Measurements from ENCODE around the gene IL24. TPM values are rescaled to one million over a fixed set of nuclear protein-coding genes. Genes with fewer than 3 reads are reported as not detected.

The IL24 gene
- total RNA-seq, 2 experiments from 2014 or later: 10.0 to 10.7 TPM

- ChIA-PET CTCF (interaction anchor here (0.9 to 2.7 kb wide), 7 partner anchors 8 to 63 kb away, joined by 3 to 18 read pairs (median 4); partner anchors contain the start of genes IL20 and IL24), POLR2A (interaction anchor here (0.6 kb wide), 1 partner anchor 18 kb away, joined by 3 read pairs; no protein-coding TSS in a partner anchor)
- H3K27ac Mint-ChIP-seq: no peak overlapping the region
Observed at GRCh38 chr1:206880314-206880713, 16.9 kb upstream of the IL24 start.

GRCh38 chr1:206882555-206882954 is 14.7 kb upstream of the IL24 start:
- ATAC-seq (no peak), DNase-seq (no peak)
- ChIA-PET POLR2A (no interaction called here), CTCF (interaction anchor here (0.7 to 2.9 kb wide), 4 partner anchors 15 to 152 kb away, joined by 3 to 13 read pairs (median 6); partner anchors contain the start of genes IL20 and IL24)
- H3K27me3 Mint-ChIP-seq: peaks cover 4% of the 10 kb centered on the region
- H3K27ac Mint-ChIP-seq: no peak overlapping the region
- peaks cover 11% of the 10 kb centered on the region for H3K36me3 Mint-ChIP-seq (ENCODE audit: low read depth)
- H3K4me3 Mint-ChIP-seq: no peak overlapping the region
- intact Hi-C loops (cut with DNase I, micrococcal nuclease): no loop called here
- H3K9me3 Mint-ChIP-seq (ENCODE audit: low read depth): peaks cover 15% of the 10 kb centered on the region
- peaks cover 10% of the 10 kb centered on the region for H3K4me1 Mint-ChIP-seq

More at GRCh38 chr1:206880314-206880713, 16.9 kb upstream of the IL24 start:
- peaks cover 13% of the 10 kb centered on the region for H3K36me3 Mint-ChIP-seq (ENCODE audit: low read depth)
- peaks cover 23% of the 10 kb centered on the region for H3K9me3 Mint-ChIP-seq (ENCODE audit: low read depth)
- H3K27me3 Mint-ChIP-seq: no peaks in the 10 kb centered on the region
- intact Hi-C loops (cut with DNase I, micrococcal nuclease): no loop called here
- H3K4me1 Mint-ChIP-seq: peaks cover 10% of the 10 kb centered on the region
- H3K4me3 Mint-ChIP-seq: no peak overlapping the region
- DNase-seq (no peak), ATAC-seq (peak; percentile 85)

GRCh38 chr1:206883160-206883559 is 14.1 kb upstream of the IL24 start:
- no peak overlapping the region for H3K4me3 Mint-ChIP-seq
- peaks cover 4% of the 10 kb centered on the region for H3K27me3 Mint-ChIP-seq
- ATAC-seq (no peak), DNase-seq (no peak)
- H3K36me3 Mint-ChIP-seq (ENCODE audit: low read depth): peaks cover 8% of the 10 kb centered on the region
- ChIA-PET CTCF (interaction anchor here (0.6 to 4.7 kb wide), 18 partner anchors 8 to 153 kb away, joined by 3 to 30 read pairs (median 4); partner anchors contain the start of genes IL19, IL20 and IL24), POLR2A (interaction anchor here (0.6 kb wide), 1 partner anchor 14 kb away, joined by 3 read pairs; the partner anchor contains the start of gene IL24)
- peaks cover 11% of the 10 kb centered on the region for H3K9me3 Mint-ChIP-seq (ENCODE audit: low read depth)
- intact Hi-C loops (cut with DNase I, micrococcal nuclease): no loop called here
- peaks cover 11% of the 10 kb centered on the region for H3K4me1 Mint-ChIP-seq
- H3K27ac Mint-ChIP-seq: no peak overlapping the region

- peaks cover 6% of the 10 kb centered on the region for H3K9me3 Mint-ChIP-seq (ENCODE audit: low read depth)
- intact Hi-C loops (cut with DNase I, micrococcal nuclease): no loop called here
- peaks cover 15% of the 10 kb centered on the region for H3K4me1 Mint-ChIP-seq
- CTCF ChIA-PET: interaction anchor here (0.6 to 4.7 kb wide), 22 partner anchors 8 to 164 kb away, joined by 3 to 30 read pairs (median 4); partner anchors contain the start of genes IL19, IL20 and IL24
- DNase-seq (no peak), ATAC-seq (no peak)
- peaks cover 4% of the 10 kb centered on the region for H3K27me3 Mint-ChIP-seq
- no peak overlapping the region for H3K27ac Mint-ChIP-seq
- POLR2A ChIA-PET: interaction anchor here (0.6 kb wide), 1 partner anchor 13 kb away, joined by 3 read pairs; the partner anchor contains the start of gene IL24
- peaks cover 4% of the 10 kb centered on the region for H3K36me3 Mint-ChIP-seq (ENCODE audit: low read depth)
- no peak overlapping the region for H3K4me3 Mint-ChIP-seq
Observed at GRCh38 chr1:206883876-206884275, 13.4 kb upstream of the IL24 start.

DNA sequence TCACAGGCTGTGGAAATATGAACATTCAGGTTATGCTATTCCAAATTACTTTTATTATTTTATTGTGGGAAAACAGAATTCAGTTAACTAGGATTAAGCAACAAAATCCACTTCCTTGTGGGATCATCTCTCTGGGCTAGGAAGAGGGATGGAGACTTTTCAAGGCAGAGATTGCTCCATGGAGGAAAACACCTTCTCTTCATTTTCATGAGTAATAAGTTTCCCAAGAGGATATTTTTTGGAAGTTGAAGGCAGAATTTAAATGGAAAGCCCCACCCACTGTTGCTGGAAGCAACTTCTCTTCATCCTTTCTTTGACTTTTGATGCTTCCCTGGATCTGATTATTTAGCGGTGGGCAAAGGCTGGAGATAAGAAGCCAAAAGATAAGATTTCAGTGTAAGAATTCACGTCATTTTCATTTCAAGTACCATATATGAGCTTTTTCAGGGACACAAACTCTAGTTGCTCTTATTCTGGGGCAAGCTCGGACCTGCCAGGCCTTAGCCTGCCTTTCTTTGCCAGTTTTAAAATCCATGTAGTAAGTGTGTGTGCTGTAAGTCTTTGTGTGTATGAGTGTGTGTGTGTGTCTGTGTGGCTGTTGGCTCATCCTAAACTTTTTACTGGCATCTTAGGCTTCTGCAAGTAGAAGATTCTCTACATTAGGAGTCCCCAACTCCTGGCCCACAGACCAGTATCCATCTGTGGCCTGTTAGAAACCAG is 11.7 kb upstream of the IL24 start:
- Mint-ChIP-seq H3K9me3 (ENCODE audit: low read depth) (no peaks in the 10 kb centered on the region), H3K4me1 (peaks cover 22% of the 10 kb centered on the region), H3K4me3 (no peak overlapping the region), H3K36me3 (ENCODE audit: low read depth) (no peaks in the 10 kb centered on the region), H3K27ac (no peak overlapping the region), H3K27me3 (peaks cover 4% of the 10 kb centered on the region)
- intact Hi-C loops (cut with DNase I, micrococcal nuclease): no loop called here
- CTCF ChIA-PET: interaction anchor here (1.1 to 4.7 kb wide), 8 partner anchors 9 to 28 kb away, joined by 3 to 30 read pairs (median 6); partner anchors contain the start of gene IL20
- no peak for ATAC-seq
- POLR2A ChIA-PET: no interaction called here
- DNase-seq: no peak

DNA sequence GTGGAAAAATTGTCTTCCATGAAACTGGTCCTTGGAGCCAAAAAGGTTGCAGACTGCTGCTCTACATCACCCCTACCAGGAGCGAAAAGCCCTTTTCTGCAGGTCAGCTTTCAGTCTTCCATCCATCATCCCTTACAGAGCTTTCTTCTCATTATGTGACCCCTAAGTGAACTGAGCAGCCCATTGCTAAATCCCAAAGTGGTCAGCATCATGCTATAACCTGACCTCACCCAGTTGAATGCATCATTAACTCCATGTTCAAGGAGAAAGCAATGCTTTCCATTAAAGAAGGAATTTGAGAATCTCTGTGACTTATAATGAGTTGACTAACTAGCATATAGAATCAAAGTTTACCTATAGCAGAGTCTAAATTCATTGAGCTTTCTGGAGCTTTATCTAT is 10.4 kb upstream of the IL24 start:
- H3K36me3 Mint-ChIP-seq (ENCODE audit: low read depth): no peaks in the 10 kb centered on the region
- no peaks in the 10 kb centered on the region for H3K9me3 Mint-ChIP-seq (ENCODE audit: low read depth)
- ATAC-seq (no peak), DNase-seq (no peak)
- H3K4me1 Mint-ChIP-seq: peaks cover 34% of the 10 kb centered on the region
- ChIA-PET POLR2A (no interaction called here), CTCF (interaction anchor here (0.6 to 4.7 kb wide), 8 partner anchors 9 to 77 kb away, joined by 3 to 30 read pairs (median 4); partner anchors contain the start of gene IL20)
- peaks cover 4% of the 10 kb centered on the region for H3K27me3 Mint-ChIP-seq
- no peak overlapping the region for H3K4me3 Mint-ChIP-seq
- no peak overlapping the region for H3K27ac Mint-ChIP-seq
- intact Hi-C loops (cut with DNase I, micrococcal nuclease): no loop called here

DNA sequence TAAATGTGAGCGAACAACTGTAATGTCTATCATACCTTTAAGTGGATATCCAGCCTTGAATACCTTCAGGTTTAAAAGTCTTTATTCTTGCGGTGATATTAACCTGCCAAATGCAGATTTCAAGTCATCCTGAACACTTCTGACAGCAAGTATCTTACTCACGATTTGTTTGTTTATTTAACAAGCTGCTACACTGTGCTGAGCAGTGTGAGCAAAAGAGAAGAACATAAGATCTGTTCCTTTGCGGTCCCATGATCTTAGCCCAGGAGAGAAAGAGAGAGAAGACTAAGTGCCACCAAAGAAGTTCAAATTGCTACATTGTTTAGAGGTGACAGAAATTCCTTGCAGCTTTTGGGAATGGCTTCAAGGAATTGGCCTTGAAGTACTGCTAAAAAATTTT is 9.5 kb upstream of the IL24 start:
- POLR2A ChIA-PET: no interaction called here
- intact Hi-C loops (cut with DNase I, micrococcal nuclease): no loop called here
- H3K9me3 Mint-ChIP-seq (ENCODE audit: low read depth): no peaks in the 10 kb centered on the region

DNA sequence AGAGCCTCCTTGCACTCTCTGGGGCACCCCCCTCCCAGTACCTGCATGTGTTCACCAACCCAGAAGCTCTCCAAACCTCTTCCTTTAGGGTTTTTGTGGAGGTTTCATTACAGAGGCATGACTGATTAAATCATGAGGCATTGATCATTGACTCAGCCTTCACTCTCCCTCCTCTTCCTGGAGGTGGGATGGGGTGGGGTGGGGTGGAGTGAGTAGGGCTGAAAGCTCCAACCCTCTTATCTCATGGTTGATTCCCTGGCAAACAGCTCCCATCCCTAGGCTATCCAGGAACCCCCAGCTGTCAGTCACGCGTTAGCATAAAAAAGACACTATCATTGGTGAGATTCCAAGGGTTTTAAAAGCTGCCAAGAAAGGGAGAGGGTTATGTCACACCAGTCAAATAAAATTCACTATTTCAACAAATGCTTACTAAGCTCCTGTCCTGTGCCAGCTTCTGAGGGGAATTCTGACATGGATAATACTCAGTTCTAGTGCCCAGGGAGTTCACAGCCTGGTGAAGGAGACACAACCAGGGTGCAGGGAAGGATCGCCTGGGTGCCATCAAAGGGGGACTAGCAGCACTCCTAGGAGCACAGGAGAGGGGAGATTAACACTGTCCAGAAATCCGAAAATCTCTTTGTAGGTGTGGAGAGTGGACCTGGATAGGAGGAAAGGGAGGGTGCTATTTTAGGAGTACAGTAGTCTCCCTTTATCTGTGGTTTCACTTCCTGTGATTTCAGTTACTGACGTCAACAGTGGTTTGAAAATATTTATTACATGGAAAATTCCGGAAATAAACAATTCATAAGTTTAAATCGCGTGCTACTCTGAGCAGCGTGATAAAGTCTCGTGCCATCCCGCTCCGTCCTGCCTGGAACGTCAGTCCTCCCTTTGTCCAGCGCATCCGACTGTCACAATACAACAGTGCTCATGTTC is 6.8 kb upstream of the IL24 start:
- DNase-seq: no peak
- intact Hi-C loops (cut with DNase I, micrococcal nuclease): loop anchor here in 1 of 2 experiments (2.0 kb wide), 1 partner anchor 18 kb away; no protein-coding TSS in a partner anchor
- Mint-ChIP-seq H3K36me3 (ENCODE audit: low read depth) (no peaks in the 10 kb centered on the region), H3K27ac (peak overlapping the region; percentile 79), H3K27me3 (peaks cover 4% of the 10 kb centered on the region), H3K4me3 (peak overlapping the region; percentile 16), H3K4me1 (peaks cover 63% of the 10 kb centered on the region), H3K9me3 (ENCODE audit: low read depth) (no peaks in the 10 kb centered on the region)
- POLR2A ChIA-PET: interaction anchor here (0.7 kb wide), 1 partner anchor 547 kb away, joined by 3 read pairs; no protein-coding TSS in a partner anchor
- CTCF ChIA-PET: interaction anchor here (0.8 to 1.5 kb wide), 10 partner anchors 9 to 59 kb away, joined by 3 to 5 read pairs (median 4); no protein-coding TSS in a partner anchor
- ATAC-seq: peak; percentile 83

More for the DNA sequence above, 9.5 kb upstream of the IL24 start:
- DNase-seq (no peak), ATAC-seq (no peak)
- no peak overlapping the region for H3K4me3 Mint-ChIP-seq
- peaks cover 40% of the 10 kb centered on the region for H3K4me1 Mint-ChIP-seq
- H3K36me3 Mint-ChIP-seq (ENCODE audit: low read depth): no peaks in the 10 kb centered on the region
- peaks cover 4% of the 10 kb centered on the region for H3K27me3 Mint-ChIP-seq
- no peak overlapping the region for H3K27ac Mint-ChIP-seq
- CTCF ChIA-PET: interaction anchor here (1.0 to 4.7 kb wide), 4 partner anchors 21 to 28 kb away, joined by 4 to 30 read pairs (median 4); partner anchors contain the start of gene IL20

- POLR2A ChIA-PET: no interaction called here
- H3K36me3 Mint-ChIP-seq (ENCODE audit: low read depth): no peaks in the 10 kb centered on the region
- H3K27ac Mint-ChIP-seq: peak overlapping the region; percentile 79
- no peaks in the 10 kb centered on the region for H3K27me3 Mint-ChIP-seq
- intact Hi-C loops (cut with DNase I, micrococcal nuclease): loop anchor here in 1 of 2 experiments (2.0 kb wide), 1 partner anchor 17 kb away; no protein-coding TSS in a partner anchor
- DNase-seq: no peak
- CTCF ChIA-PET: interaction anchor here (0.8 to 1.5 kb wide), 3 partner anchors 8 to 110 kb away, joined by 3 to 5 read pairs (median 3); no protein-coding TSS in a partner anchor
- peaks cover 73% of the 10 kb centered on the region for H3K4me1 Mint-ChIP-seq
- no peak for ATAC-seq
- H3K9me3 Mint-ChIP-seq (ENCODE audit: low read depth): no peaks in the 10 kb centered on the region
- peak overlapping the region; percentile 16 for H3K4me3 Mint-ChIP-seq
Observed at GRCh38 chr1:206891412-206891811, 5.8 kb upstream of the IL24 start.

- Mint-ChIP-seq H3K4me3 (no peak overlapping the region), H3K27me3 (no peaks in the 10 kb centered on the region), H3K27ac (no peak overlapping the region), H3K36me3 (ENCODE audit: low read depth) (peaks cover under 1% of the 10 kb centered on the region), H3K9me3 (ENCODE audit: low read depth) (no peaks in the 10 kb centered on the region), H3K4me1 (peaks cover 84% of the 10 kb centered on the region)
- ATAC-seq: no peak
- CTCF ChIA-PET: interaction anchor here (1.0 to 1.4 kb wide), 3 partner anchors 9 to 20 kb away, joined by 3 to 4 read pairs (median 3); no protein-coding TSS in a partner anchor
- intact Hi-C loops (cut with DNase I, micrococcal nuclease): no loop called here
- POLR2A ChIA-PET: no interaction called here
- DNase-seq: no peak
Observed at GRCh38 chr1:206892351-206892984, 4.8 kb upstream of the IL24 start.
